NCI-H82 treated with DMSO at 0.1 percent for 48 hours (cell line): ENCODE measurements around the gene CASD1.

ENCODE experiments used
- DNase-seq: peaks from one replicate; lab custom pipeline; 2025; ENCODE audit not compliant: unreplicated experiment; lab: John Stamatoyannopoulos, UW

The CASD1 gene

DNA sequence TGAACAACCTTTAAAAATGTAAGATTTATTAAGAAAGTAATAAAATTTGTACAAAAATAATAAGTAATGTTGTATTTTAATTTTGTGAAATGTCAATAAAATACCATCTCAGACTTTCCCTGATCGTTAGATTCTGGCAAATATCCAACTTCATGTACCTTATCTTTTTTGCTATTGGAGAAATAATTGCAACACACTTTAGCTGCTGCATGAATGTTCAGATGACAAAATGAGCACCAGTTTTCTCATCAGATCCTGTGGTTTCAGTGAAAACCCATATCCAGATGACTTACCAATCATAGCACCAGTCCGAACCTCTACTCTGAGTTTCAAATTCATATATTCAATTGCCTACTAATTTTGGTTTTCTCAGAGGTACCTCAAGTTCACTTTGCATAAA, 69.9 kb downstream of the CASD1 start:
- DNase-seq = no peak

DNA sequence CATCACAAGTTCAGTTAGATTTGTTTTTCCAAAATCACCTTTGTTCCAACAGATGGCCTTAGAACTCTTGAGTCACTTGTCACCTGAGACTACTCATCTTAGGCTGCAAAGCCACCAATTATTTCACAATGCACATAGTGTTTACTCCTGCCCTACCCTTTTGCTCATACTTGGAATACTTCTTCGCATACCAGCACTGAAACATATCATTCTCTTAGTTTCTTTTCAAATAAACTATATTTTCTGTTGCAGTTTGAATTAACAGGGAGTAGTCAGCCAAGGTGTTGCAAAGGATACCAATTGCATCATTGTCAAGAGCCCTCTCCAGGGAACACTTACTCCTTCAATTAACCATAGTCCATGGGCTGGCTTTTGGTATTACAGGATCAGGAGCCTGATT, 71.0 kb downstream of the CASD1 start:
- DNase-seq = no peak

DNA sequence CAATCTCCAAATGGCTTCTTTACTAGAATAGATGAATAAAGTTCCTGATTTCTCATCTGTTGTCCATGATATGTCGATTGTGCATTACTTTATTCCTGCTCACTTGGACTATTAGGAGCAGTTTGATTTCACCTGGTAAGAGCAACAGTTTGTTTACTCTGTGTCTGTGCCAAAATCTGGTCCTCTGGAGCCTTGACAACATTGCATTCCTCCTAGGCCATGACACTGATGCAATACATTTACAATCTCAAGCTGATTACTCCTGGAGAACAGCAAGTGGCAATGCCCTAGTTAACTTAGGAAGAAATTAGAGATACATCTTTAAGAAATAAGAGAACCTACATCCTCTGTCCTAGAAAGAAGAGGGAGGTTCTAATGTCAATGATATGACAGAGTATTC, 74.5 kb downstream of the CASD1 start:
- no peak for DNase-seq

DNA sequence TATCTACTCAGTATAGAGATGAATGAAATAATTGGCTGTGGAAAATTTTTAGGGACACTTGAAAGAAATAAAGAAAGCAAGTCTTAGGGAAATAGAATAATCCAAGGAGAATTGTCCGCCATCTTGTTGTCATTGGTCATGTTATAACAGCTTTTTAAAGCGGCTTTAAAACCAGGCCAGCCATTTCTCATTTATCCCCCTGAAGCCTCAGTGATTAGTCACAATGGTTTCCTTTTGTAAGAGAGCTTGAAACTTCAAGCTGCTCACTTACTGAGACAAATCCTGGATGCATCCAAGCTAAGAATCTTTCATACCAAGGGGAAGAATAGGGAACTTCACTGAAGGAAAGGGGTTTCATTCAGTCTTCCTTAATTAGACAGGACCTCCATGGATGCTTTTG, 78.5 kb downstream of the CASD1 start:
- no peak for DNase-seq

DNA sequence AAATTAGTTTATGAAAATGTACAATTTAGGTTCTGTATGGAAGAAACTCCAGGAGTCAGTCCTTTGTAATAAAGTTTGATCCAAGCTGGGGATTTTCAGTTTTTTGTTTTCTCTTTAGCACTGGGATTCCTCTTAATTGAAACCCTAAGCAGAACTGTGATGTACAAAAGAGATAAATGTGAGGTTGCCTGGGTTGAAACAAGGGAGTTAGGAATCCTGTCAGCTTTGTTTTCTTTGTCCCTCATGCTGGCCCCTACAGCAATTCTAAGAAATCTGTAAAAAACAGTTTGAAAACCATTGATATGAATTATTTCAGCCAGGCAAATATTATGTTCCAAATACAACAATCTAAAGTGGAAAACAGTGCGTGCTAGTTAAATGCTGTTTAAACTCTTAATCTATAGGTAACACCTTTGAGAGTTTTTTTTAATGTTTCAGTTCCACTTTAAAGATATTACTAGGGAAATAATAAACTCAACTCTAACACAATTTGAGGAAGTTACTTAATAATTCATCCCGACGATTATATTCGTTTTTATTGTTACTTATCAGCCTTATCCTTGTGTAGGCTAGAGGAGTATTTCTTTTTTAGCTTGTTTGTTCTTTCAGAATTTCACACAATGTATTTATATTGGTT, 81.0 kb downstream of the CASD1 start:
- no peak for DNase-seq

DNA sequence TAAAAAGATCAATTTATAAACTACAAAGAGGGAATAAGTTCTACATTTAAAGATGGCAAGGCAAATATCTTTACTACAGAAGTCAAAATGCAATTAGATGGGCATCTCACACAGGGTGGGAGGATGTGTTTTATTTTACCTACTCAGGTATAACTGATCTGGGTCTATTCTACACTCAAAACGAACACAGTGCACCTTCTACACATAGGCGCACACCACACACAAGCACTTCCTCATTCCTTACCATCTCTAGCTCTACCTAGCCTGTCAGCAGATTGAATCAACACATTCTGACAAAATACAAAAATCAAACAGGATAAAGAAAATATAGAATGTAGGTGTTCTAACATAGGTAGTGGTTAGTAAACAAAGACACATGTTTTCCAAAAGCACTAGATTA, 81.6 kb downstream of the CASD1 start:
- no peak for DNase-seq

DNA sequence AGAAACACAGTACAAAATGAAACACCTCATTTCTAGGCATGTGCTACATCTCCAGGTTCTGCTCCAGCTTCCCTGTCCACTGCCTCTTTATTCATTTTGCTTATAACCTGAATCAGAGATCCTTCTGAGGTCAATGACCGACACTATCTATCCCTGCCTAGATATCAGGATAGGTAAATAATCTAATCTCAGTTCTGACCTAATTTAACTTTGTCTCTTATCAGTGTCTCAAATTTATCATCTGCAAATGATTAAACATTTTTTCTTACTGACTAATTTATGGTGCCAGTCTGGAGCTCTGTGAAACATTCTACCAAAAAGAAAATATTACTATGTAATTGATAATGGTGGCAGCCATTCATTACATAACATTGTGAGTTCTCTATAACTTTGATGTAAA, 85.3 kb downstream of the CASD1 start:
- no peak for DNase-seq

DNA sequence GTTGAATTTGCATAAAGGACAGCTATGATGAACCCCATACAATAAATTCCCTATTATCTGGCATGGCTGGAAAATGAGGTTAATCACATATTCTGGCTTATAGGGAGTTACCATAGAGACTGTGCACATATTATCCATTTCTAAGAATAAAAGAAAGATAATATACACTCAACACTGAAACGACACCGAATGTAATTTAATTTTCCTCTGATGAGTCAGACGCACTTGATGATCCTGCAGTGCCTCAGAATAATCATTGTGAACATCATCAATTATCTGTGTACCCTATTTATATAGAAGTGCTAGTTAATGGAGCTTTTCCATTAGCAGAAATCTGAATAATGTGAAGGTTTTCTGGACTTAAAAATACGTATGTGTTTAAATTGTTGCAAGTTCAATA, 86.1 kb downstream of the CASD1 start:
- no peak for DNase-seq

DNA sequence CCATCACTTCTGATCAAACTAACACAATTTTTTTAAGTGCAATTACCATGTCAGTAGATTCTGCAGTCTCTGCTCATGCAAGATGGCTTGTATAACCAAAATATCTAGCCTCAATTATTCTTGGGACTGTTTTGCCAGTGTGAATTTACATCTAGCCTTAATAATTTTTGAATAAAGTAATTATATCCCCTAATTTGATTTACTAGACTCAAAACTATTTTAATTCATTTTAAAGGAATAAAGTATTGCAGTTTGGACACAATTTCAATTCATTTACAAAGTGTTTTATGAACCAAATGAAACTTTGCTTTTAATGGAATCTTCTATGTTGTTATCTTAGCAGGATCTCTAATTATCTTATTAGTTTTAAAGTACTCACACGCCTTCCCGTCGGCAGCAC, 90.7 kb downstream of the CASD1 start:
- DNase-seq = no peak

DNA sequence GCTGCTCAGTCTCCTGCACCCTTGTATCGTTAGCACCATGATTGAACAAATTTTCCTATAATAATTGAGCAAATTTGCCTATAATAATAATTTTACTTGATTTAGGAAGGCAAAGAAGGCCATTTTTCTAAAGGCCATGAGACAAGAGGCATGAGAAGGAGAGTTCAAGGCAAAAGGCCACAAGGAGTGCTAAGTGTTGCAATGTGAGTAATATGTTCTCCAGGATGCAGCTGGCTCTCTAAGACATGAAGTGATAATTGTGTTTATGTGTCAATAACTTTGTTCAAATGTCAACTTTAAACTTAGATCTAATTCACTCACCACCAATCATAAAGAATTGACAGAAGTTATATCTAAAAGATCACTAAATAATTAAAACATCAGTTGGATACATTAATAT, 92.6 kb downstream of the CASD1 start:
- DNase-seq = no peak

DNA sequence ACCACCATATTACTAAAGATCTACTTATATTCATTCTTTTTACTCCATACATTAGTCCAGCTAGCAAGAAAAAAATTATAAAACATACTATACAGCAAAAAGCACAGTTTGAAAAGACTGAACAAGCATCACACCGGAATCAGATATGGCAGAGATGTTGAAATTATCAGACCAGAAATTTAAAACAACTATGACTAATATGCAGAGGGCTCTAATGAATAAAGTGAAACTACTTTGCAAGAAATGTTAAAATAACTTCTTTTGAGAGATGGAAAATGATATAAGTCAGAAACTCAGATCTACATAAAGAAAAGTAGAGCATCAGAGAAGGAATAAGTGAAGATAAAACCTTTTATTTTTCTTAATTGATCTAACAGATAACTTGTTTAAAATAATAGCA, 95.4 kb downstream of the CASD1 start:
- no peak for DNase-seq
